SH-SY5Y (cell line): ENCODE measurements around the gene SLC16A8.

ENCODE experiments used
- GATA2 ChIP-seq: IDR thresholded peaks from 2 replicates; pipeline ENCODE4 v1.6.1; 2011; ENCODE audit warnings: mild to moderate bottlenecking, low read depth, low read length
- GATA3 ChIP-seq: IDR thresholded peaks from 2 replicates; pipeline ENCODE4 v1.6.1; 2011; ENCODE audit warnings: low read depth, mild to moderate bottlenecking, low read length, moderate library complexity

DNA sequence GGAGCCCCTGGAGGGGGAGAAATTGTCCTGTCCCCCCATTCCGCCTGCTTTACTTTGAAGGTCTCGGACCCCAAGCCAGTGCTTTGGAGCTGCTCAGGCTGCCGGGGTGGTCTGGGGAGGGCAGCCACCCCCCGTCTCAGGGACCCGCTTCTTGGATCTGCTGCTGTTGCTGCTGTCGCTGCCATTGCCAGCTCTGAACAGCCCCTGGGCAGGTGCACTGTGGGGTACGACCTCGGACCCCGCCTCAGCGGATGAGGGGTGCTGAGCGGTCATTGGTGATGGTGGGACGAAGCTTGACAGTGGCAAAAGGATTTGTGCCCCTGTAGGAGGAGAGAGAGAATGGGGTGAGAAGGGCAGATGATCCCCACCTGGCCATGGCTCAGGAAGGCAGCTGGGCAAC, 1.1 kb upstream of the SLC16A8 start:
- TF ChIP-seq GATA2 (no peak), GATA3 (no peak)
